Measurements from ENCODE around the gene SMIM10. TPM values are rescaled to one million over a fixed set of nuclear protein-coding genes. Genes with fewer than 3 reads are reported as not detected.
A peak's percentile ranks its signal among the peaks of the same experiment; 100 is the strongest.
"Not testable (repeated sequence)": the region's sequence is repeated elsewhere in the genome, so short reads cannot be mapped to it uniquely, and the experiment has no call there.

Gene SMIM10
- total and polyA plus RNA-seq, 2 of the 13 experiments (the other 11 are each of a cell fraction or from before 2014, with no cell fraction given): not detected

GRCh38 chrX:135023791-135024190 lies 33.0 kb downstream of the SMIM10 start:
- H3K9me3 ChIP-seq (ENCODE audit: low read length); H3K79me2 ChIP-seq (ENCODE audit: insufficient read depth, low read length); H3K4me1 ChIP-seq (ENCODE audit: insufficient read depth, low read length); H3K9ac ChIP-seq (ENCODE audit: insufficient read depth, low read depth, low read length); in situ Hi-C loops (cut with HindIII; ENCODE audit: extremely low pct_ligation_motif_present, low pct_unique_long_range_greater_than_20kb); DNase-seq (ENCODE audit: low spot score); H3K4me2 ChIP-seq (ENCODE audit: low read depth, low read length); H4K20me1 ChIP-seq (ENCODE audit: insufficient read depth, low read length); FAIRE-seq; BruUV-seq (replicated peaks); ATAC-seq; H3K36me3 ChIP-seq (replicated peaks in 1 of 2; ENCODE audit: control insufficient read depth in 1 of 2, insufficient read depth in 2 of 2, low read length in 2 of 2); CTCF ChIA-PET (ENCODE audit: low intra/inter-chr PET ratio, low total read pairs); H2AFZ ChIP-seq (ENCODE audit: low read length); H3K27me3 ChIP-seq (ENCODE audit: control insufficient read depth in 1 of 2, insufficient read depth in 2 of 2, low read length in 2 of 2); POLR2A ChIA-PET; intact Hi-C loops (cut with micrococcal nuclease; ENCODE audit: unreplicated experiment); H3K27ac ChIP-seq (ENCODE audit: extremely low read length, insufficient read depth, low read length); H3K4me3 ChIP-seq (replicated peaks in 1 of 3; ENCODE audit: insufficient read depth in 1 of 3, low read depth in 2 of 3, low read length in 3 of 3): not testable (repeated sequence)
- 0% methylated on average over 1 of the region's 6 CpGs for WGBS (ENCODE audit: low lambda C conversion rate)

GRCh38 chrX:135024526-135024925 lies 33.7 kb downstream of the SMIM10 start:
- ATAC-seq (no peak), DNase-seq (ENCODE audit: low spot score) (no peak), FAIRE-seq (no peak)
- no peaks in the 10 kb centered on the region for H3K4me1 ChIP-seq (ENCODE audit: insufficient read depth, low read length)
- no peak overlapping the region for H2AFZ ChIP-seq (ENCODE audit: low read length)
- H3K36me3 ChIP-seq (replicated peaks in 1 of 2; ENCODE audit: control insufficient read depth in 1 of 2, insufficient read depth in 2 of 2, low read length in 2 of 2): no peaks in the 10 kb centered on the region
- no peaks in the 10 kb centered on the region for H4K20me1 ChIP-seq (ENCODE audit: insufficient read depth, low read length)
- H3K79me2 ChIP-seq (ENCODE audit: insufficient read depth, low read length): no peaks in the 10 kb centered on the region
- no peak for TF ChIP-seq GPBP1L1 (CRISPR knock-in tag; IDR thresholded peaks at IDR 0.05)
- no peak for TF ChIP-seq RAD51 (IDR thresholded peaks at IDR 0.05; ENCODE audit: borderline replicate concordance)
- no peak for TF ChIP-seq ZNF790 (CRISPR knock-in tag; IDR thresholded peaks at IDR 0.05; ENCODE audit: borderline replicate concordance)
- TF ChIP-seq ZBTB34 (CRISPR knock-in tag; IDR thresholded peaks at IDR 0.05): no peak
- TF ChIP-seq ZNF207 (IDR thresholded peaks at IDR 0.05; ENCODE audit: borderline replicate concordance): no peak
- BruUV-seq (replicated peaks): no TSS peak
- in situ Hi-C loops (cut with HindIII; ENCODE audit: extremely low pct_ligation_motif_present, low pct_unique_long_range_greater_than_20kb) (no loop called here), intact Hi-C loops (cut with micrococcal nuclease; ENCODE audit: unreplicated experiment) (no loop called here)
- H3K4me2 ChIP-seq (ENCODE audit: low read depth, low read length): no peak overlapping the region
- 31% methylated on average over 9 of the region's 9 CpGs for WGBS (ENCODE audit: low lambda C conversion rate)
- no peaks in the 10 kb centered on the region for H3K27me3 ChIP-seq (ENCODE audit: control insufficient read depth in 1 of 2, insufficient read depth in 2 of 2, low read length in 2 of 2)
- CTCF ChIA-PET (ENCODE audit: low intra/inter-chr PET ratio, low total read pairs): no interaction called here
- no peak overlapping the region for H3K9ac ChIP-seq (ENCODE audit: insufficient read depth, low read depth, low read length)
- POLR2A ChIA-PET: no interaction called here
- H3K27ac ChIP-seq (ENCODE audit: extremely low read length, insufficient read depth, low read length): no peak overlapping the region
- H3K9me3 ChIP-seq (ENCODE audit: low read length): no peaks in the 10 kb centered on the region
- H3K4me3 ChIP-seq (replicated peaks in 1 of 3; ENCODE audit: insufficient read depth in 1 of 3, low read depth in 2 of 3, low read length in 3 of 3): no peak overlapping the region

GRCh38 chrX:135030207-135030963 lies 39.6 kb downstream of the SMIM10 start:
- H3K27me3 ChIP-seq (ENCODE audit: control insufficient read depth in 1 of 2, insufficient read depth in 2 of 2, low read length in 2 of 2); H3K36me3 ChIP-seq (replicated peaks in 1 of 2; ENCODE audit: control insufficient read depth in 1 of 2, insufficient read depth in 2 of 2, low read length in 2 of 2); H3K9me3 ChIP-seq (ENCODE audit: low read length); BruUV-seq (replicated peaks); intact Hi-C loops (cut with micrococcal nuclease; ENCODE audit: unreplicated experiment); H3K4me3 ChIP-seq (replicated peaks in 1 of 3; ENCODE audit: insufficient read depth in 1 of 3, low read depth in 2 of 3, low read length in 3 of 3); DNase-seq (ENCODE audit: low spot score); in situ Hi-C loops (cut with HindIII; ENCODE audit: extremely low pct_ligation_motif_present, low pct_unique_long_range_greater_than_20kb); FAIRE-seq; H3K79me2 ChIP-seq (ENCODE audit: insufficient read depth, low read length); POLR2A ChIA-PET; H3K9ac ChIP-seq (ENCODE audit: insufficient read depth, low read depth, low read length); H4K20me1 ChIP-seq (ENCODE audit: insufficient read depth, low read length); H3K27ac ChIP-seq (ENCODE audit: extremely low read length, insufficient read depth, low read length); H2AFZ ChIP-seq (ENCODE audit: low read length); CTCF ChIA-PET (ENCODE audit: low intra/inter-chr PET ratio, low total read pairs); ATAC-seq: not testable (repeated sequence)
- peaks cover 13% of the 10 kb centered on the region for H3K4me1 ChIP-seq (ENCODE audit: insufficient read depth, low read length)
- 3% methylated on average over 5 of the region's 9 CpGs for WGBS (ENCODE audit: low lambda C conversion rate)
- H3K4me2 ChIP-seq (ENCODE audit: low read depth, low read length): 0 out of 2 replicates have a peak overlapping the region, but pooled peaks have one; percentile 7
